K562 (cell line): ENCODE measurements around the gene ZNF43. TPM values are rescaled to one million over a fixed set of nuclear protein-coding genes. Genes with fewer than 3 reads are reported as not detected.

Source experiments
- ATAC-seq: fragments of 200-7000 bp; cut with Tn5 transposase; 3 replicates; pipeline ENCODE4 v1.9.1; 2020; ENCODE audit warnings: moderate library complexity
- BruUV-seq: library from RNA; stranded (reverse); fragments of 400-500 nt; replicated peaks from 2 replicates; lab custom pipeline; 2021; lab: Mats Ljungman, UMichigan
- CTCF ChIA-PET: fragments of 300-600 bp; formaldehyde crosslinking; extraction: SDS; loops from one replicate; lab custom pipeline; 2021; ENCODE audit warnings: low intra/inter-chr PET ratio; lab: Yijun Ruan, JAX
- POLR2A ChIA-PET: fragments of 300-600, 350-650 bp; sonication (Branson Sonifier 250); formaldehyde crosslinking; extraction: SDS; loops from one replicate; lab custom pipeline; 2021; ENCODE audit warnings: antibody characterized with exemption, inconsistent platforms; lab: Yijun Ruan, JAX
- DNase-seq, 4 experiments: peaks; one replicate each; pipeline versions ENCODE4 v3.0.0 to v3.0.0-alpha.2; 2011 to 2018; ENCODE audit warnings: low spot score in 3 of 4, mixed read lengths in 3 of 4; ENCODE audit errors: extremely low read depth in 1 of 4
- FAIRE-seq: peaks from 2 replicates; lab custom pipeline; 2011; peaks lifted over from hg19 to GRCh38; lab: Jason Lieb, UNC
- H2AFZ ChIP-seq: 2 replicates; pipeline ENCODE4 v1.6.0; 2011; ENCODE audit warnings: low read depth, low read length, control low read depth, inconsistent platforms
- H3K27ac ChIP-seq: fragments of 200-600 bp; 3 replicates; pipeline ENCODE4 v1.8.0; 2011; ENCODE audit warnings: low read depth, mild to moderate bottlenecking, control low read depth, inconsistent platforms, low read length, moderate library complexity, mixed read lengths; ENCODE audit errors: extremely low read depth
- H3K27me3 ChIP-seq, 2 experiments: fragments of 300-600 bp in 1 of 2; 2 replicates in 1 of 2; 3 replicates in 1 of 2; pipeline versions ENCODE4 v1.6.0 to v1.8.0; 2011; ENCODE audit warnings: inconsistent platforms in 2 of 2, low read length in 2 of 2, mild to moderate bottlenecking in 1 of 2, mixed read lengths in 1 of 2, moderate library complexity in 1 of 2; ENCODE audit not compliant: control insufficient read depth in 2 of 2, insufficient read depth in 2 of 2
- H3K36me3 ChIP-seq: fragments of 300-600 bp; 3 replicates; pipeline ENCODE4 v1.8.0; 2011; ENCODE audit warnings: mild to moderate bottlenecking, low read length, inconsistent platforms; ENCODE audit not compliant: control insufficient read depth, insufficient read depth
- H3K4me1 ChIP-seq, 2 experiments: fragments of 200-600 bp in 1 of 2; replicated peaks in 1 of 2; 2 replicates in 1 of 2; 3 replicates in 1 of 2; pipeline versions ENCODE4 v1.5.1 to v1.8.0; 2011; ENCODE audit warnings: inconsistent platforms in 2 of 2, low read length in 2 of 2, mild to moderate bottlenecking in 1 of 2, mixed read lengths in 1 of 2, moderate library complexity in 1 of 2; ENCODE audit not compliant: control insufficient read depth in 2 of 2, insufficient read depth in 2 of 2
- H3K4me2 ChIP-seq: 2 replicates; pipeline ENCODE4 v1.6.1; 2011; ENCODE audit warnings: low read length, control low read depth, inconsistent platforms, mixed read lengths; ENCODE audit not compliant: insufficient read depth
- H3K4me3 ChIP-seq: fragments of 200-600 bp; sonication (generic), shearing (Covaris generic); 2 replicates; pipeline ENCODE4 v1.5.1; 2016; ENCODE audit warnings: control low read depth, inconsistent platforms
- H3K79me2 ChIP-seq: fragments of 200-600 bp; 3 replicates; pipeline ENCODE4 v1.8.0; 2011; ENCODE audit warnings: low read length, inconsistent platforms; ENCODE audit not compliant: control insufficient read depth, insufficient read depth
- H3K9ac ChIP-seq, 2 experiments: 2 replicates each; pipeline versions ENCODE4 v1.6.0 to v1.6.1; 2011; ENCODE audit warnings: low read depth in 2 of 2, low read length in 2 of 2, control low read depth in 1 of 2, inconsistent platforms in 1 of 2, mild to moderate bottlenecking in 1 of 2, mixed read lengths in 1 of 2; ENCODE audit not compliant: insufficient read depth in 1 of 2
- H3K9me1 ChIP-seq: one replicate; pipeline ENCODE4 v1.6.0; 2011; ENCODE audit warnings: inconsistent platforms, mild to moderate bottlenecking, low read length, moderate library complexity; ENCODE audit not compliant: control insufficient read depth, insufficient read depth
- H3K9me3 ChIP-seq: replicated peaks from 2 replicates; pipeline ENCODE4 v1.5.1; 2011; ENCODE audit warnings: low read depth, low read length, inconsistent platforms; ENCODE audit not compliant: control insufficient read depth, insufficient read depth
- H4K20me1 ChIP-seq: replicated peaks from 2 replicates; pipeline ENCODE4 v1.6.1; 2011; ENCODE audit warnings: low read length, inconsistent platforms, mixed read lengths; ENCODE audit not compliant: control insufficient read depth, insufficient read depth
- CBX5 ChIP-seq: IDR thresholded peaks from 2 replicates; pipeline ENCODE4 v1.6.1; 2014; ENCODE audit warnings: low read depth, borderline replicate concordance
- DPF2 ChIP-seq: fragments of 450-650 bp; IDR thresholded peaks from 2 replicates; pipeline ENCODE4 v1.6.1; 2016
- FOXJ3 ChIP-seq: sonication (generic); formaldehyde crosslinking; IDR thresholded peaks from 2 replicates; pipeline ENCODE4 v1.4.0; 2020; ENCODE audit warnings: mild to moderate bottlenecking, missing genetic modification reagents
- KLF16 ChIP-seq: IDR thresholded peaks from 2 replicates; pipeline ENCODE4 v1.6.1; 2016; ENCODE audit warnings: antibody characterized with exemption
- MBD2 ChIP-seq: sonication (generic); IDR thresholded peaks from 2 replicates; pipeline ENCODE4 v1.6.1; 2016; ENCODE audit warnings: low read depth, borderline replicate concordance
- PBX2 ChIP-seq, 2 experiments: IDR thresholded peaks in 1 of 2; conservative IDR thresholded peaks in 1 of 2; 2 replicates each; pipeline ENCODE4 v1.6.1; 2016; ENCODE audit warnings: low read depth in 2 of 2, mild to moderate bottlenecking in 1 of 2, missing compliant biosample characterization in 1 of 2, missing genetic modification characterization in 1 of 2, moderate library complexity in 1 of 2
- SMAD3 ChIP-seq: fragments of 450-650 bp; formaldehyde crosslinking; conservative IDR thresholded peaks from 2 replicates; pipeline ENCODE4 v1.4.0; 2020; ENCODE audit warnings: mild to moderate bottlenecking
- UBTF ChIP-seq, 2 experiments: IDR thresholded peaks; 2 replicates each; pipeline ENCODE4 v1.6.1; 2012; ENCODE audit warnings: improper control_type of control experiment in 2 of 2, low read depth in 2 of 2, low read length in 2 of 2, borderline replicate concordance in 1 of 2
- XRCC4 ChIP-seq: IDR thresholded peaks from one replicate; pipeline ENCODE4 v1.6.1; 2011; ENCODE audit not compliant: insufficient read depth, insufficient read length; ENCODE audit errors: extremely low read depth
- ZNF24 ChIP-seq: fragments of 450-650 bp; IDR thresholded peaks from 2 replicates; pipeline ENCODE4 v1.6.1; 2016
- ZNF263 ChIP-seq: sonication (generic); formaldehyde crosslinking; IDR thresholded peaks from 2 replicates; pipeline ENCODE4 v1.8.0; 2022; ENCODE audit warnings: mild to moderate bottlenecking, missing genetic modification reagents, borderline replicate concordance
- ZNF76 ChIP-seq: fragments of 250-450 bp; sonication (Bioruptor Pico); IDR thresholded peaks from 2 replicates; pipeline ENCODE4 v1.4.0; 2020; ENCODE audit warnings: mild to moderate bottlenecking, moderate library complexity, borderline replicate concordance
- WGBS: fragments of 100-300 bp; shearing (Covaris generic); methylation state at CpG from one replicate; pipeline ENCODE4 v1.1.6; 2016; ENCODE audit warnings: low coverage, mixed read lengths; ENCODE audit not compliant: insufficient coverage; ENCODE audit errors: missing lambda C conversion rate; 5-methylcytosine and 5-hydroxymethylcytosine counted together
- in situ Hi-C: fragments of 300-500 bp; cut with MboI; formaldehyde crosslinking; loops from 4 replicates; pipeline ENCODE4 v1.15.0; 2018; ENCODE audit warnings: inconsistent platforms, mixed read lengths
- intact Hi-C: fragments of 100-400 bp; cut with micrococcal nuclease; formaldehyde crosslinking; loops from 2 replicates; pipeline ENCODE4 v1.14.2; 2022
- polyA plus RNA-seq, 8 experiments: library from polyadenylated mRNA; depleted of rRNA in 4 of 8; stranded (reverse) in 5 of 8; unstranded in 3 of 8; fragments of >200 nt; fragmentation: Nextera tagmentation in 2 of 8; fragmentation: Illumina TruSeq in 1 of 8; extraction: Ambion mirVana in 2 of 8; extraction: Trizol in 1 of 8; gene quantifications; 2 replicates each; pipeline versions ENCODE4 v1.2.1 to v1.2.3, GENCODE V29; 2011 to 2014; ENCODE audit warnings: inconsistent platforms in 1 of 8, missing spikeins in 1 of 8
- total RNA-seq, 7 experiments: library from RNA; depleted of rRNA in 6 of 7; stranded (reverse); fragments of >200 nt in 6 of 7; fragmentation: Illumina TruSeq in 2 of 7; extraction: Trizol in 2 of 7; gene quantifications; 2 replicates each; pipeline versions ENCODE4 v1.2.1 to v1.2.3, GENCODE V29; 2011 to 2021; ENCODE audit warnings: low replicate concordance in 1 of 7
- TF ChIP-seq, protein P1 (sequence below): fragments of 450-650 bp; IDR thresholded peaks from 2 replicates; pipeline ENCODE4 v1.6.1; 2016; ENCODE audit warnings: borderline replicate concordance
- TF ChIP-seq, protein P2 (sequence below): fragments of 450-650 bp; formaldehyde crosslinking; IDR thresholded peaks from 2 replicates; pipeline ENCODE4 v1.4.0; 2020; ENCODE audit warnings: mild to moderate bottlenecking, moderate library complexity

The ZNF43 gene
- total and polyA plus RNA-seq, 9 of the 15 experiments (the other 6 are each of a cell fraction or from before 2014, with no cell fraction given), result 3.6 to 18.6 (median 9.2) TPM

GRCh38 chr19:21839976-21840375 is 4.0 kb upstream of the ZNF43 start:
- peaks cover 21% of the 10 kb centered on the region for H3K36me3 ChIP-seq
- ChIA-PET CTCF (no interaction called here), POLR2A (no interaction called here)
- intact Hi-C loops, result no loop called here
- BruUV-seq, result no TSS peak
- FAIRE-seq (no peak), ATAC-seq (no peak), DNase-seq (no peak)
- no peak overlapping the region for H3K4me2 ChIP-seq
- no peak overlapping the region for H3K4me3 ChIP-seq
- 67% methylated on average over 1 of the region's 1 CpG for WGBS
- peaks cover 2 to 4% of the 10 kb centered on the region in 2 experiments; a peak in 2 of 5 replicates for H3K4me1 ChIP-seq
- in situ Hi-C loops, result no loop called here
- H3K9me3 ChIP-seq, result no peaks in the 10 kb centered on the region
- H3K9ac ChIP-seq, result no peak overlapping the region
- H2AFZ ChIP-seq, result no peak overlapping the region
- peaks cover 5% of the 10 kb centered on the region; the same call in 1 of the 3 replicates for H3K79me2 ChIP-seq
- no peak for TF ChIP-seq ZNF263 (CRISPR knock-in tag)
- TF ChIP-seq UBTF (IDR thresholded peaks at IDR 0.05; ENCODE audit: borderline replicate concordance in 1 of 2, low read depth in 2 of 2, low read length in 2 of 2), result no peak
- TF ChIP-seq SMAD3 (CRISPR knock-in tag), result no peak
- TF ChIP-seq, protein P1, sequence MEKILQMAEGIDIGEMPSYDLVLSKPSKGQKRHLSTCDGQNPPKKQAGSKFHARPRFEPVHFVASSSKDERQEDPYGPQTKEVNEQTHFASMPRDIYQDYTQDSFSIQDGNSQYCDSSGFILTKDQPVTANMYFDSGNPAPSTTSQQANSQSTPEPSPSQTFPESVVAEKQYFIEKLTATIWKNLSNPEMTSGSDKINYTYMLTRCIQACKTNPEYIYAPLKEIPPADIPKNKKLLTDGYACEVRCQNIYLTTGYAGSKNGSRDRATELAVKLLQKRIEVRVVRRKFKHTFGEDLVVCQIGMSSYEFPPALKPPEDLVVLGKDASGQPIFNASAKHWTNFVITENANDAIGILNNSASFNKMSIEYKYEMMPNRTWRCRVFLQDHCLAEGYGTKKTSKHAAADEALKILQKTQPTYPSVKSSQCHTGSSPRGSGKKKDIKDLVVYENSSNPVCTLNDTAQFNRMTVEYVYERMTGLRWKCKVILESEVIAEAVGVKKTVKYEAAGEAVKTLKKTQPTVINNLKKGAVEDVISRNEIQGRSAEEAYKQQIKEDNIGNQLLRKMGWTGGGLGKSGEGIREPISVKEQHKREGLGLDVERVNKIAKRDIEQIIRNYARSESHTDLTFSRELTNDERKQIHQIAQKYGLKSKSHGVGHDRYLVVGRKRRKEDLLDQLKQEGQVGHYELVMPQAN, result no peak
- no peak for TF ChIP-seq PBX2 (CRISPR knock-in tag; IDR thresholded peaks at IDR 0.05; ENCODE audit: low read depth)
- no peak for TF ChIP-seq PBX2 (tag; conservative IDR thresholded peaks at IDR 0.05; ENCODE audit: low read depth)
- no peak for TF ChIP-seq KLF16
- TF ChIP-seq XRCC4, result no peak
- TF ChIP-seq DPF2, result no peak
- TF ChIP-seq ZNF76 (CRISPR knock-in tag), result no peak
- TF ChIP-seq CBX5, result no peak
- TF ChIP-seq, protein P2, sequence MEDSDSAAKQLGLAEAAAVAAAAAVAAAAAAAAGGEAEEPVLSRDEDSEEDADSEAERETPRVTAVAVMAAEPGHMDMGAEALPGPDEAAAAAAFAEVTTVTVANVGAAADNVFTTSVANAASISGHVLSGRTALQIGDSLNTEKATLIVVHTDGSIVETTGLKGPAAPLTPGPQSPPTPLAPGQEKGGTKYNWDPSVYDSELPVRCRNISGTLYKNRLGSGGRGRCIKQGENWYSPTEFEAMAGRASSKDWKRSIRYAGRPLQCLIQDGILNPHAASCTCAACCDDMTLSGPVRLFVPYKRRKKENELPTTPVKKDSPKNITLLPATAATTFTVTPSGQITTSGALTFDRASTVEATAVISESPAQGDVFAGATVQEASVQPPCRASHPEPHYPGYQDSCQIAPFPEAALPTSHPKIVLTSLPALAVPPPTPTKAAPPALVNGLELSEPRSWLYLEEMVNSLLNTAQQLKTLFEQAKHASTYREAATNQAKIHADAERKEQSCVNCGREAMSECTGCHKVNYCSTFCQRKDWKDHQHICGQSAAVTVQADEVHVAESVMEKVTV (CRISPR knock-in tag), result no peak
- TF ChIP-seq FOXJ3, result no peak
- TF ChIP-seq MBD2, result no peak
- no peak for TF ChIP-seq ZNF24
- no peaks in the 10 kb centered on the region for H4K20me1 ChIP-seq
- no peaks in the 10 kb centered on the region for H3K27me3 ChIP-seq
- no peaks in the 10 kb centered on the region for H3K9me1 ChIP-seq
- H3K27ac ChIP-seq, result no peak overlapping the region
